KOPT-K1 (cell line): ENCODE data around the gene SLC38A1.
"Not testable (repeated sequence)": the region's sequence is repeated elsewhere in the genome, so short reads cannot be mapped to it uniquely, and the experiment has no call there.

Experiments used
- H3K27ac ChIP-seq: fragments of 200-600 bp; sonication (generic); 2 replicates; pipeline ENCODE4 v1.5.1; 2016; ENCODE audit warnings: antibody characterized with exemption, mild to moderate bottlenecking, low read depth, low read length; ENCODE audit not compliant: poor library complexity, severe bottlenecking
- H3K36me3 ChIP-seq: fragments of 200-600 bp; sonication (generic); 2 replicates; pipeline ENCODE4 v1.5.1; 2017; ENCODE audit warnings: antibody characterized with exemption, mild to moderate bottlenecking, low read length, moderate library complexity; ENCODE audit not compliant: insufficient read depth
- H3K9me3 ChIP-seq: fragments of 200-600 bp; sonication (generic); 2 replicates; pipeline ENCODE4 v1.5.1; 2017; ENCODE audit warnings: antibody characterized with exemption, low read length, mild to moderate bottlenecking; ENCODE audit not compliant: insufficient read depth, poor library complexity, severe bottlenecking

SLC38A1 gene

DNA sequence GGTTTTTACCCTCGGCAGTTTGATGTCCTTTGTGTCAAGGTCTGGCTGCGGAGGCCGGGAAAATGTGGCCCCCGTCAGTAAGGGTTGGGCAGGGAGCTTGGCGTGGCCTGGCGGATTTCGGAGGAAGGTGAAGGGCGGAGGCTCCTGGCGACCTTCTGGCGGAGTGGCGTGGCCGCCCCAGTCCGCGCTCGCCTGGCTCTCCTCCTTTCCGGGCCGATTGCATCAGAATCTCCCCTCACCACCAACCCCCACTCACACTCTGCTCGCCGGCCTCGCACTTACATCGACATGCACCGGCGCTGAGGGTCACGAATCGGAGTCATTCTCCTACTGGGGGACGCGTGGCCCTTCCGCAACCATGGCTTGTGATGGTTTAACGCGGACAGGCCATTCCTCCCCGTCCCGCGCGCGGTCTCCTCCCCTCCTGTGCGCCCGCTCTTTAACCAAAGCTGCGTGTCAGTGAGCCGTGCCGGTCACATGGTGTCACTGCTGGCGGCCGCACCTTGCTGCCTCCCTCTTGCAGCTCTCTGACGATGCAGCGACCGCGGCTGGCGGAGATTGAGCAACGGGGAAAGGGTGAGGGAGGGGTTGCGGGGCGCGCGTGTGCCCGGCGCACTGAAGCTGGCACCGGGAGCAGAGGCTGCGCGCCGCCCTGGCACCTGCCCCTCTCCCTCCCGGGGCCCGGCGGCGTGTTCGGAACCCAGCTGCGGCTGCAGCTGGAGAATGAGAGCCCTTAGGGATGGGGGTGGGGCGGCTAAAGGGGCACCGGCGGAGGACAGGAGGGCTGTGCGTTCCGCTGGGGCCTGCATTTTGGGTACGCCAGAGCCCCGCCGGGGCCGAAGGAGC lies at the start of gene SLC38A1:
SLC38A1 (minus strand) TSS at position 461 of the 846 bp plus-strand sequence. CDS start 29,243 bp downstream, outside the sequence.
- Histone ChIP-seq H3K9me3 (no peaks in the 10 kb centered on the region), H3K27ac (peak within 1 kb of the TSS; percentile 98), H3K36me3 (peaks cover 6% of the 10 kb centered on the region)

GRCh38 chr12:46318037-46318436 lies 49.2 kb upstream of the SLC38A1 start:
- Histone ChIP-seq H3K27ac (no peak overlapping the region), H3K36me3 (no peaks in the 10 kb centered on the region), H3K9me3 (no peaks in the 10 kb centered on the region)

GRCh38 chr12:46304070-46304469 lies 35.2 kb upstream of the SLC38A1 start:
- peaks cover 7% of the 10 kb centered on the region for H3K9me3 ChIP-seq
- no peak overlapping the region for H3K27ac ChIP-seq
- H3K36me3 ChIP-seq: no peaks in the 10 kb centered on the region

DNA sequence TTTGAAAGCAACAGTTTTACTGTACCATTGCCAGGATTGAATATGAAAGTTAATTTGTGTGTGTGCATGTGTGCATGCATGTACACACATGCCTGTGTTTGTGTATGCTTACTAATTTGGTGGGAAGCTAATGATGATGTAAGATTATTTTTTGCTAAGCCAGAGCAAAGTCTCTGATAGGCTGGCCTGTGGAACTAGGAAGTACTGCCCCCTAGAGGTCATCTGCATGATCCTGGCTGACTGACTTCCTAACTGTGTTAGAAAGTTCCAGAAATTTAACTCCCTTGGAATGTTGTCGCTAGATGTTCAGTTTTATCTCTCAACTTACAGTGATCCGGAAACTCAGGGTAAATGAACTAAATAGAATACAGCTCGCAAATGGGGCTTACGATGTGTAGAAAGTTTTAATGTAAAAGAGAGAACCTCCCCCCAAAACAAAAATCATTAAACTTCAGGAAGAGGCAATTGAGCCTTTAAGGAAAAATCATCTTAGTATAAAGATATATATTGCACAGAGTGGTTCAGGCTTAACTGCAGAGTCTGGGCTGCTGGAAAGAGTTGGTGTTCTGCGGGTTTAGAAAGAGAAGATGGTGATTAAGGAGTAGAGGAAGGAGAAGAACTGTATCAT lies 34.3 kb upstream of the SLC38A1 start:
- Histone ChIP-seq H3K9me3 (peaks cover 7% of the 10 kb centered on the region), H3K27ac (no peak overlapping the region), H3K36me3 (no peaks in the 10 kb centered on the region)

DNA sequence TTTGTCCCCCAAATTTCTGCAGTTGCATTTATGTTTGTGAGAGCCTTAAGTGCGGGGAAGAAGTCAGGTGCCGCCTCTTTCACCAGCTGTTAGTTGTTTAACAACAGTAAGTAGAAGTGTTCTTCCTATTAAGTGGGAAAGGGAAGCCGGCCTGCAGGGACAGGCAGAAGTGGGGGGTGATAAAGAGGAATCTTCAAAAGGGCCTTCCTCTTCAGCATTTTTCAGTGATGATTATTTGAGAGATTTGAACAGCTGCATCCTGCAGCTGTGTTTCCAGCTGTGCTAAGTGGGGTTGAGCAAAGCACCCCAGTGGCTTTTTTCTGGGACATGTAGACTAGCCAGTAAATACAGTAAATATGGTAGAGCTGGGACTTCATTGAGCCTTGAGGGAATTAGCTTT lies 32.1 kb upstream of the SLC38A1 start:
- Histone ChIP-seq H3K9me3 (no peaks in the 10 kb centered on the region), H3K36me3 (no peaks in the 10 kb centered on the region), H3K27ac (no peak overlapping the region)

DNA sequence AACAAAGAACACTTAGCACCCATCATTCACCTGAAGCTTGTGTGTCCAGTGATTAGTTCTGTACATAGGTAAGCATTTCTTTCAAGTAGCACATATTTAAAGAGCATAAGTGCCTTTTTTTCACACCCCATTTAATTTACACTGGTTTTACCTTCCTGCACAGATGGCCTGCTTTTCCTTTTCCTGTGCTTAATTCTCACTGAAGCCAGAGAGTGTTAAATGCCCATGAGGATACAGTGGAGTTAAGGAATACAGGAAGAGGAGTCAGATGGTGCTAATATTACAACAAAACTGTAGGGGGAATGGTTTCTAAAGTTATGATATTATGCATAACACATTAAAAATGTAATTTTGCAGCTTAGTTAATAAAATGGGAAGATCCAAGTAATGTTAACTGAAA lies 31.0 kb upstream of the SLC38A1 start:
- Histone ChIP-seq H3K36me3 (no peaks in the 10 kb centered on the region), H3K9me3 (no peaks in the 10 kb centered on the region), H3K27ac (no peak overlapping the region)

GRCh38 chr12:46298261-46298660 lies 29.4 kb upstream of the SLC38A1 start:
- Histone ChIP-seq H3K27ac (no peak overlapping the region), H3K9me3 (no peaks in the 10 kb centered on the region), H3K36me3 (no peaks in the 10 kb centered on the region)

DNA sequence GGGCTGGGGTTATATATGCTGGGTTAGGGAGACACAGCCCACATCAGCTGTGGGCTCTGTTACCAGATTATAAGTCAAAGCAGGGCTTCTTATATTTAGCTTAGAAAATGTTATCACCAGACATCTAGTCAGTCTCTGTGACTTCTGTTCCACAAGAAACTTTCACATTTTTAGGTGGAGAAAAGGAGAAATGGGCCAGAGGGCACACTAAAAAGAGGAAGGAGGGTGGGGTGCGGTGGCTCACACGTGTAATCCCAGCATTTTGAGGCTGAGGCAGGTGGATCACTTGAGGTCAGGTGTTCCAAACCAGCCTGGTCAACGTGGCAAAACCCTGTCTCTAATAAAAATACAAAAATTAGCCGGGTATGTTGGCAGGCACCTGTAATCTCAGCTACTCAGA lies 28.0 kb upstream of the SLC38A1 start:
- peaks cover 12% of the 10 kb centered on the region for H3K9me3 ChIP-seq
- no peaks in the 10 kb centered on the region for H3K36me3 ChIP-seq
- H3K27ac ChIP-seq: no peak overlapping the region

GRCh38 chr12:46292754-46293402 lies 24.0 kb upstream of the SLC38A1 start:
- no peaks in the 10 kb centered on the region for H3K36me3 ChIP-seq
- H3K9me3 ChIP-seq: peaks cover 17% of the 10 kb centered on the region
- H3K27ac ChIP-seq: no peak overlapping the region

- H3K36me3 ChIP-seq, H3K27ac ChIP-seq: not testable (repeated sequence)
- peaks cover 17% of the 10 kb centered on the region for H3K9me3 ChIP-seq
Observed at GRCh38 chr12:46291953-46292352, 23.1 kb upstream of the SLC38A1 start.

DNA sequence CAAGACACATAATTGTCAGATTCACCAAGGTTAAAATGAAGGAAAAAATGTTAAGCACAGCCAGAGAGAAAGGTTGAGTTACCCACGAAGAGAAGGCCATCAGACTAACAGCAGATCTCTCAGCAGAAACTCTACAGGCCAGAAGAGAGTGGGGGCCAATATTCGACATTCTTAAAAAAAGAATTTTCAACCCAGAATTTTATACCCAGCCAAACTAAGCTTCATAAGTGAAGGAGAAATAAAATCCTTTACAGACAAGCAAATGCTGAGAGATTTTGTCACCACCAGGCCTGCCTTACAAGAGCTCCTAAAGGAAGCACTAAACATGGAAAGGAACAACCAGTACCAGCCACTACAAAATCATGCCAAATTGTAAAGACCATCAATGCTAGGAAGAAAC lies 16.3 kb upstream of the SLC38A1 start:
- not testable (repeated sequence) for H3K36me3 ChIP-seq, H3K27ac ChIP-seq
- peaks cover 51% of the 10 kb centered on the region for H3K9me3 ChIP-seq

GRCh38 chr12:46282829-46283228 lies 14.0 kb upstream of the SLC38A1 start:
- no peak overlapping the region for H3K27ac ChIP-seq
- H3K9me3 ChIP-seq: peaks cover 51% of the 10 kb centered on the region
- H3K36me3 ChIP-seq: no peaks in the 10 kb centered on the region

GRCh38 chr12:46276756-46277155 lies 7.9 kb upstream of the SLC38A1 start:
- Histone ChIP-seq H3K27ac (no peak overlapping the region), H3K9me3 (peaks cover 6% of the 10 kb centered on the region), H3K36me3 (no peaks in the 10 kb centered on the region; the same call in 1 of the 2 replicates)

DNA sequence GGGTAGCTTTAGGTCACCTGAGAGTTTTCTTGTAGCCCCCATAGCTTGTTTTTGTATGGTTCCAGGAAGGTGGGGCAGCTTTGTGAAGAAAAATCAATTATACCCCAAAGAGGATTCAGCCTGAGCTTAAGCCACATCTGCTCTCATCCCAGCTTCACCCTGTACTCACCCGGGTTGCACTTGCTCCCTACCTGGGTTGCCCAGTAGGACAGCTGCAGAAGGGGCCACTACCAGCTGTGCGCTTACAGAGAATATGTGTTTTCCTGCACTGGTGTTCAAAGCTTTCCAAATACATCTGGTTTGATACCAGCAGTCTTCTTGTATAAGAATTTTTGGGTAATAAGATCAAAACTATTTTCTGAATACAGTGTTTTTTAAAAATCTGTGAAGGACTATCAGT lies 3.0 kb upstream of the SLC38A1 start:
- Histone ChIP-seq H3K27ac (no peak overlapping the region), H3K9me3 (no peaks in the 10 kb centered on the region), H3K36me3 (no peaks in the 10 kb centered on the region; the same call in 1 of the 2 replicates)

GRCh38 chr12:46269429-46270241 lies 792 bp upstream of the SLC38A1 start:
- Histone ChIP-seq H3K27ac (peak overlapping the region; percentile 98), H3K9me3 (no peaks in the 10 kb centered on the region), H3K36me3 (peaks cover 3% of the 10 kb centered on the region; the same call in 1 of the 2 replicates)
